GM12864 (cell line): ENCODE data around the gene APCDD1L.

Source experiments
- DNase-seq: peaks from one replicate; pipeline ENCODE4 v3.0.0-alpha.2; 2011; ENCODE audit warnings: low read depth
- H3K4me3 ChIP-seq: 2 replicates; pipeline ENCODE4 v1.5.1; 2011; ENCODE audit warnings: mild to moderate bottlenecking, low read depth, low read length, control low read depth
- CTCF ChIP-seq: IDR thresholded peaks from 2 replicates; pipeline ENCODE4 v1.5.1; 2011; ENCODE audit warnings: low read depth, mild to moderate bottlenecking, moderate library complexity, low read length, control low read depth, inconsistent platforms; ENCODE audit errors: missing control alignments

APCDD1L gene

DNA sequence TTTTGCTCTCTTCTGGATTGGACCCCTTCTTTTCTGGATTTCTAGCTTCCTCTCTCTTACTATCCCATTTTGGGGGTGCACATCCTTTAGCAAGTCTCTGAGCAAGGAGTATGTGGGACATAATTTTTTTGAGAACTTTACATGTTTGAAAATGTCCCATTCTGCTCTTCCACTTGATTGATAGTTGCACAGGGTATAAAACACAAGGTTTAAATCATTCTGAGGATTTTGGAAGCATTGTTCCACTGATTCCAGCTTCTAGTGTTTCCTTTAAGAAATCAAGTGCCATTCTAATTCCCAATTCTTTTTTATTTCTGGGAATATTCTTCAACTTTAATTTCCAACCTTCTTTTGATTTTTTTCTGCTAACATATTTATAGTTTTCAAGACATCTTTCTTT lies 60.7 kb downstream of the APCDD1L start:
- no peak overlapping the region for H3K4me3 ChIP-seq
- no peak for TF ChIP-seq CTCF
- DNase-seq: no peak

DNA sequence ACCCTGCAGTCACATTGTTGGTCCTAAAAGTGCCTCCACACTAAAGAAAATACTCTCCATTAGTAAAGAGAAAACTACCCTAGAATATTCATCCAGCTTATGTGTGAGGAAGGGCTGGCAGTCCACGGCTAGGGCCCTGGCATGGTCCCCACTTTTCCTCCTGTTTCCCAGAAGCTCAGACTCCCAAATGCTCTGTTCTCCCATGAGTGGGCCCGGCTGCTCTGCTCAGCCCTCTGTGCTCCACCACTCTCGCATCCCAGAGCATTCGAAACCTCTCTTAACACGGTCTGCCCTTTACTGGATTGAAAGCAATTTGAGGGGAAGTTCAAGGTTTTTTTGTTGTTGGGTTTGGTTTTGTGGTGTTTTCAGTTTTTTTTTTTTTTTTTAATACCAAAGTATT lies 61.8 kb downstream of the APCDD1L start:
- H3K4me3 ChIP-seq: no peak overlapping the region
- DNase-seq: no peak
- no peak for TF ChIP-seq CTCF

DNA sequence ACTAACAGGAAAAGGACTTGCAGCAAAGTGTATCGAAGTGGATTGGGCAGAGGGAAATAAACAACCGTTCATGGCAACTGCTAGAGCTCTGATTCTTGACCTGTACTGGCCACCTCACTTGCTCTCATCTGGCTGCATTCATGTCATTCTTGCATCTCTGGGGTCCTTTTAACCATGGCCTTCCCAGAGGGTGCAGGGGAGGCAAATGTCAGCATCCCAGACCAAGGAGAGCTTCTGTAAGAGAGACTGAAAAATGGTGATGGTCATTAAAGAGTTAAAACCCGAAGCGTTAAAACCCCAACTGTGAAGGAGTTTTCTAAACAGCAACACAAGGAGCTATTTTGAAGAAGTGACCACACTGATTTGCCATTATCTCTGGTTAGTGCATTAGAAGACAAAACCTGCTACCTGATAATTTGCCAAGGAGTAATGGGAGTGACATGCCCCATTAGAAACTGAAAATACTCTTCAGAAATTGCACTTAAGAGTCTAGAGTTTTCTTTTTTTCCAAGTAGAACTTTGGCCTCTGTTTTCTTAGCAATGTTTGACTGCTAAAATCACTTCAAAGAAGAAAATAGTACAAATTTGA lies 62.4 kb downstream of the APCDD1L start:
- no peak for DNase-seq
- H3K4me3 ChIP-seq: no peak overlapping the region
- no peak for TF ChIP-seq CTCF

DNA sequence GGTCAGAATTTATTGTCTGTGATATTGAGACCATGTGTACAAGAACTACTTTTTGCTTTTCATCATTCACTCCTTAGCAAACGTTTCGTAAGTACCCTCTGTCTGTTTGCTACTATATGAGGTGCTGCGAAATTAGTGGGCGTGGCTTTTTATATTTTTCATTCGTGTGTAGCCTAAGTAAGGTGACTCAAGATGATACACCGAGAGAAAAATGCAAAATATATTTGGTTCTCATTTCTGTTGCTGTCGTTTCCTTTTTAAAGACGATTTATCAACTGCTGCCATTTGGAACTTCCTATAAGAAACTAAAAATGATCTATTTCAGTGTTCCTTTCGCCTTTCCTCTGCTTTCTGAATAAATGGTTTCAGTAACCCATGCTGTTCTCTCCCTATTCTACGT lies 64.9 kb downstream of the APCDD1L start:
- DNase-seq: peak; percentile 65
- TF ChIP-seq CTCF: no peak
- no peak overlapping the region; the same call in 1 of the 2 replicates for H3K4me3 ChIP-seq

DNA sequence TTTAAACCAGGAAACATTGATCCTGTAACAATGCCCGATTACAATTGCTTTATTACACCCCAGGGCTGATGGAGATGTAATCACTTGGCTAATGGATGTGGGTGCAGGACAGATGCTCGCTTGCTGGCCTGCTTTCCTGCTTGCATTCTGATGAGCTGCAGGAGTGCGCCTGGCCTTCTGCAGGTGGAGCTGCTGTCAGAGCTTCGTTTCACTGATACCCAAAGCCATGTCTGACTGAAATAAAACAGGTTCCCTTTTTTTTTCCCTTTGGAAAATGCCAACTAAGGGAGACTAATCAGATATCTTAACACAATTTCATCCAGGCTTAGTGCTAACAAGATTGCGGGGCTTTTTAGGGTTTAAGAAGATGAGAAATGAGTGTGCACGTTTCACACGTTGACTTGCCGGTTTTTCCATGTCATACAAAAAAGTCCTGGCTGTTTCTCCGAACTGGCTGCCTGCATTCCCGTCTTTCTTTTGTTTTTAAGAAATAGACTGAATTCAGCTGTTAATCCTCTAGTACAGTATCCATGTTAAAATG lies 65.4 kb downstream of the APCDD1L start:
- no peak for TF ChIP-seq CTCF
- no peak for DNase-seq
- H3K4me3 ChIP-seq: no peak overlapping the region; the same call in 1 of the 2 replicates

GRCh38 chr20:58448958-58449357 lies 66.2 kb downstream of the APCDD1L start:
- TF ChIP-seq CTCF: no peak
- no peak overlapping the region for H3K4me3 ChIP-seq
- DNase-seq: no peak
